Prostate gland (tissue), 2 donors: ENCODE measurements around the gene MBNL2. TPM values are rescaled to one million over a fixed set of nuclear protein-coding genes. Genes with fewer than 3 reads are reported as not detected.
"Not testable (repeated sequence)": the region's sequence is repeated elsewhere in the genome, so short reads cannot be mapped to it uniquely, and the experiment has no call there.

Source experiments
- DNase-seq: peaks from one replicate; pipeline ENCODE4 v3.0.0-alpha.2; 2019; ENCODE audit warnings: low spot score
- H3K27ac ChIP-seq, 2 donors: fragments of 200-600 bp; sonication (generic); 2 replicates each; pipeline ENCODE4 v1.5.1; 2017 to 2019
- H3K27me3 ChIP-seq: fragments of 200-600 bp; sonication (generic); replicated peaks from 2 replicates; pipeline ENCODE4 v1.5.1; 2019; ENCODE audit not compliant: insufficient read depth
- H3K36me3 ChIP-seq, 2 donors: fragments of 200-600 bp; sonication (generic); 1 replicate in 1 of 2; 2 replicates in 1 of 2; pipeline versions ENCODE4 v1.5.1 to v1.8.1; 2017 to 2019
- H3K4me1 ChIP-seq: fragments of 200-600 bp; sonication (generic); replicated peaks from 2 replicates; pipeline ENCODE4 v1.5.1; 2019
- H3K4me3 ChIP-seq, 2 donors: fragments of 200-600 bp; sonication (generic); 2 replicates each; pipeline ENCODE4 v1.5.1; 2017 to 2019
- H3K9me3 ChIP-seq: fragments of 200-600 bp; sonication (generic); 2 replicates; pipeline ENCODE4 v1.5.1; 2017
- CTCF ChIP-seq, 4 experiments: fragments of 200-600 bp in 2 of 4; fragments of 450-650 bp in 2 of 4; sonication (generic) in 2 of 4; IDR thresholded peaks; 1 replicate in 3 of 4; 2 replicates in 1 of 4; pipeline ENCODE4 v1.5.1; 2016 to 2019; ENCODE audit warnings: antibody characterized with exemption in 4 of 4, mild to moderate bottlenecking in 2 of 4, moderate library complexity in 2 of 4
- POLR2A ChIP-seq: fragments of 450-650 bp; IDR thresholded peaks from one replicate; pipeline ENCODE4 v1.6.1; 2016; ENCODE audit warnings: antibody characterized with exemption, mild to moderate bottlenecking
- POLR2AphosphoS5 ChIP-seq: sonication (generic); formaldehyde crosslinking; IDR thresholded peaks from one replicate; pipeline ENCODE4 v1.6.1; 2017; ENCODE audit warnings: antibody characterized with exemption
- WGBS: methylation state at CpG from one replicate; pipeline ENCODE4 v1.1.5; 2018; 5-methylcytosine and 5-hydroxymethylcytosine counted together
- intact Hi-C: fragments of 100-400 bp; cut with DNase I; formaldehyde crosslinking; loops from one replicate; pipeline ENCODE4 v1.14.2; 2022
- total RNA-seq, 2 donors: library from RNA; depleted of rRNA; stranded (reverse); fragments of >200 nt; gene quantifications; one replicate each; pipeline ENCODE4 v1.1.0, GENCODE V29; 2016

Gene MBNL2
- total RNA-seq, 2 donors from 2014 or later: 59.1 to 85.7 TPM

GRCh38 chr13:97205465-97205864 lies 16.7 kb upstream of the MBNL2 start:
- Histone ChIP-seq H3K4me3 (no peak overlapping the region), H3K27ac (no peak overlapping the region), H3K27me3 (no peaks in the 10 kb centered on the region), H3K4me1 (no peaks in the 10 kb centered on the region), H3K9me3 (no peaks in the 10 kb centered on the region), H3K36me3 (no peaks in the 10 kb centered on the region)
- intact Hi-C loops: no loop called here
- DNase-seq: no peak
- TF ChIP-seq POLR2A: no peak
- TF ChIP-seq CTCF (IDR thresholded peaks at IDR 0.05): no peak
- no peak for TF ChIP-seq POLR2AphosphoS5
- 24% methylated on average over 1 of the region's 1 CpG for WGBS

- Histone ChIP-seq H3K4me3 (no peak overlapping the region), H3K9me3 (no peaks in the 10 kb centered on the region), H3K27me3 (no peaks in the 10 kb centered on the region), H3K27ac (no peak overlapping the region), H3K36me3 (no peaks in the 10 kb centered on the region), H3K4me1 (no peaks in the 10 kb centered on the region)
- no peak for DNase-seq
- TF ChIP-seq POLR2A: no peak
- TF ChIP-seq POLR2AphosphoS5: no peak
- no peak for TF ChIP-seq CTCF (IDR thresholded peaks at IDR 0.05)
- intact Hi-C loops: no loop called here
- 25% methylated on average over 3 of the region's 3 CpGs for WGBS
Measured at GRCh38 chr13:97205982-97206381, 16.2 kb upstream of the MBNL2 start.

- H3K27me3 ChIP-seq, H3K4me3 ChIP-seq, H3K9me3 ChIP-seq, H3K4me1 ChIP-seq, DNase-seq, H3K36me3 ChIP-seq, intact Hi-C loops, H3K27ac ChIP-seq: not testable (repeated sequence)
- WGBS: 91% methylated on average over 3 of the region's 3 CpGs
Measured at GRCh38 chr13:97207252-97207651, 14.9 kb upstream of the MBNL2 start.

- 93% methylated on average over 1 of the region's 1 CpG for WGBS
- H3K4me3 ChIP-seq: no peak overlapping the region
- DNase-seq: no peak
- no peaks in the 10 kb centered on the region for H3K9me3 ChIP-seq
- no peaks in the 10 kb centered on the region for H3K4me1 ChIP-seq
- H3K27me3 ChIP-seq: no peaks in the 10 kb centered on the region
- intact Hi-C loops: no loop called here
- no peaks in the 10 kb centered on the region for H3K36me3 ChIP-seq
- H3K27ac ChIP-seq: no peak overlapping the region
- no peak for TF ChIP-seq CTCF (IDR thresholded peaks at IDR 0.05)
- no peak for TF ChIP-seq POLR2A
Measured at GRCh38 chr13:97211300-97211699, 10.8 kb upstream of the MBNL2 start.

- Histone ChIP-seq H3K9me3 (no peaks in the 10 kb centered on the region), H3K27me3 (no peaks in the 10 kb centered on the region), H3K27ac (no peak overlapping the region), H3K4me3 (no peak overlapping the region), H3K4me1 (no peaks in the 10 kb centered on the region), H3K36me3 (no peaks in the 10 kb centered on the region)
- intact Hi-C loops: loop anchor here (2.0 kb wide), 1 partner anchor 103 kb away; no protein-coding TSS in a partner anchor
- no peak for DNase-seq
- WGBS: 78% methylated on average over 4 of the region's 4 CpGs
- no peak for TF ChIP-seq POLR2AphosphoS5
- no peak for TF ChIP-seq POLR2A
- TF ChIP-seq CTCF (IDR thresholded peaks at IDR 0.05): no peak
Measured at GRCh38 chr13:97212004-97212403, 10.1 kb upstream of the MBNL2 start.
